GM12878 (cell line): ENCODE results near the gene GNG13. TPM values are rescaled to one million over a fixed set of nuclear protein-coding genes. Genes with fewer than 3 reads are reported as not detected.

Experiments used
- ATAC-seq: fragments of 200-7000 bp; cut with Tn5 transposase; 3 replicates; pipeline ENCODE4 v1.9.1; 2020; ENCODE audit warnings: mild to moderate bottlenecking, moderate library complexity
- BruUV-seq: library from RNA; stranded (reverse); fragments of 400-500 nt; replicated peaks from 2 replicates; lab custom pipeline; 2021; lab: Mats Ljungman, UMichigan
- CTCF ChIA-PET: fragments of 300-600 bp; sonication (Branson Sonifier 250); formaldehyde crosslinking; extraction: SDS; loops from one replicate; lab custom pipeline; 2021; ENCODE audit warnings: inconsistent platforms; lab: Yijun Ruan, JAX
- POLR2A ChIA-PET: fragments of 350-600 bp; formaldehyde crosslinking; extraction: SDS; loops from one replicate; lab custom pipeline; 2021; ENCODE audit warnings: inconsistent platforms; lab: Charles Lee
- RAD21 ChIA-PET: fragments of 300-600 bp; sonication (Branson Sonifier 250); formaldehyde crosslinking; loops from one replicate; lab custom pipeline; 2023; ENCODE audit warnings: antibody characterized with exemption; ENCODE audit not compliant: unreplicated experiment; lab: Charles Lee
- SMC1A ChIA-PET: fragments of 300-600 bp; sonication (Branson Sonifier 250); formaldehyde crosslinking; loops from one replicate; lab custom pipeline; 2023; ENCODE audit not compliant: unreplicated experiment, uncharacterized antibody; lab: Charles Lee
- DNase-seq: peaks from one replicate; pipeline ENCODE4 v3.0.0-alpha.2; 2011; ENCODE audit warnings: low read depth, low spot score
- FAIRE-seq: peaks from 3 replicates; lab custom pipeline; 2011; peaks lifted over from hg19 to GRCh38; lab: Jason Lieb, UNC
- H2AFZ ChIP-seq: 2 replicates; pipeline ENCODE4 v1.6.0; 2011; ENCODE audit warnings: low read depth, low read length, control low read depth; ENCODE audit not compliant: control insufficient read depth
- H3K27ac ChIP-seq: 2 replicates; pipeline ENCODE4 v1.5.1; 2011; ENCODE audit warnings: control low read depth; ENCODE audit not compliant: control insufficient read depth, insufficient read depth
- H3K27me3 ChIP-seq, 2 experiments: replicated peaks in 1 of 2; 2 replicates each; pipeline versions ENCODE4 v1.6.0 to v1.6.1; 2011; ENCODE audit warnings: low read length in 1 of 2; ENCODE audit not compliant: control insufficient read depth in 2 of 2, insufficient read depth in 2 of 2
- H3K36me3 ChIP-seq, 2 experiments: 2 replicates each; pipeline ENCODE4 v1.5.1; 2011; ENCODE audit warnings: low read length in 1 of 2; ENCODE audit not compliant: control insufficient read depth in 2 of 2, insufficient read depth in 2 of 2
- H3K4me1 ChIP-seq: 2 replicates; pipeline ENCODE4 v1.6.1; 2011; ENCODE audit warnings: mild to moderate bottlenecking, low read length, moderate library complexity, mixed read lengths; ENCODE audit not compliant: control insufficient read depth, insufficient read depth
- H3K4me2 ChIP-seq: 2 replicates; pipeline ENCODE4 v1.6.0; 2011; ENCODE audit warnings: control low read depth; ENCODE audit not compliant: control insufficient read depth, insufficient read depth
- H3K4me3 ChIP-seq: fragments of 200-600 bp; sonication (generic); 2 replicates; pipeline ENCODE4 v1.5.1; 2016
- H3K79me2 ChIP-seq: 2 replicates; pipeline ENCODE4 v1.6.0; 2011; ENCODE audit warnings: low read length; ENCODE audit not compliant: control insufficient read depth, insufficient read depth
- H3K9ac ChIP-seq: 2 replicates; pipeline ENCODE4 v1.8.0; 2011; ENCODE audit warnings: low read length, control low read depth, mixed read lengths; ENCODE audit not compliant: control insufficient read depth, insufficient read depth
- H3K9me3 ChIP-seq: replicated peaks from 3 replicates; pipeline ENCODE4 v1.5.1; 2011; ENCODE audit warnings: mild to moderate bottlenecking, low read length; ENCODE audit not compliant: control insufficient read depth, insufficient read depth
- H4K20me1 ChIP-seq: 2 replicates; pipeline ENCODE4 v1.6.0; 2011; ENCODE audit not compliant: control insufficient read depth, insufficient read depth
- CBFB ChIP-seq: IDR thresholded peaks from 2 replicates; pipeline ENCODE4 v1.6.1; 2016; ENCODE audit warnings: antibody characterized with exemption, low read depth
- E2F8 ChIP-seq: fragments of 450-650 bp; IDR thresholded peaks from 2 replicates; pipeline ENCODE4 v1.6.1; 2018; ENCODE audit warnings: mild to moderate bottlenecking, low read depth, moderate library complexity; ENCODE audit not compliant: partially characterized antibody
- ESRRA ChIP-seq: IDR thresholded peaks from 2 replicates; pipeline ENCODE4 v1.6.1; 2012; ENCODE audit warnings: mild to moderate bottlenecking, low read length, improper control_type of control experiment
- IRF3 ChIP-seq: fragments of 450-650 bp; IDR thresholded peaks from 2 replicates; pipeline ENCODE4 v1.6.1; 2014; ENCODE audit warnings: mild to moderate bottlenecking
- KLF5 ChIP-seq: fragments of 450-650 bp; IDR thresholded peaks from 2 replicates; pipeline ENCODE4 v1.6.1; 2014; ENCODE audit warnings: mild to moderate bottlenecking; ENCODE audit not compliant: partially characterized antibody
- MLLT1 ChIP-seq: fragments of 450-650 bp; IDR thresholded peaks from 2 replicates; pipeline ENCODE4 v1.6.1; 2016; ENCODE audit warnings: mild to moderate bottlenecking
- PAX8 ChIP-seq: fragments of 450-650 bp; IDR thresholded peaks from 2 replicates; pipeline ENCODE4 v1.6.1; 2017; ENCODE audit warnings: mild to moderate bottlenecking, moderate library complexity
- SMC3 ChIP-seq: IDR thresholded peaks from 2 replicates; pipeline ENCODE4 v1.6.1; 2011; ENCODE audit warnings: low read length, improper control_type of control experiment, borderline replicate concordance
- SUPT20H ChIP-seq: IDR thresholded peaks from 2 replicates; pipeline ENCODE4 v1.6.1; 2011; ENCODE audit warnings: low read depth, mild to moderate bottlenecking, low read length, moderate library complexity, borderline replicate concordance; ENCODE audit not compliant: control insufficient read depth
- WGBS: methylation state at CpG from one replicate; pipeline ENCODE4 v1.1.6; 2016; ENCODE audit warnings: low lambda C conversion rate; ENCODE audit not compliant: insufficient replicate concordance, insufficient coverage; ENCODE audit errors: missing lambda C conversion rate; 5-methylcytosine and 5-hydroxymethylcytosine counted together
- in situ Hi-C: fragments of 300-500 bp; cut with MboI; formaldehyde crosslinking; loops from 9 replicates; pipeline ENCODE4 v1.14.3; 2018; ENCODE audit warnings: mixed read lengths
- intact Hi-C: fragments of 100-400 bp; cut with micrococcal nuclease; formaldehyde crosslinking; loops from one replicate; pipeline ENCODE4 v1.14.2; 2022; ENCODE audit not compliant: unreplicated experiment
- polyA plus RNA-seq, 11 experiments: library from polyadenylated mRNA; depleted of rRNA in 4 of 11; unstranded in 6 of 11; stranded (reverse) in 5 of 11; fragments of >200 nt; fragmentation: Nextera tagmentation in 4 of 11; fragmentation: Illumina TruSeq in 1 of 11; extraction: Ambion mirVana in 4 of 11; extraction: Trizol in 1 of 11; gene quantifications; 1 replicate in 1 of 11; 2 replicates in 10 of 11; pipeline versions ENCODE4 v1.2.1 to v1.2.3, GENCODE V29; 2011 to 2016; ENCODE audit warnings: inconsistent platforms in 2 of 11, missing spikeins in 2 of 11, low read depth in 1 of 11
- total RNA-seq, 4 experiments: library from RNA; depleted of rRNA in 3 of 4; stranded (reverse); fragments of >200 nt in 3 of 4; fragmentation: Illumina TruSeq in 1 of 4; extraction: Trizol in 1 of 4; gene quantifications; 2 replicates each; pipeline versions ENCODE4 v1.2.1 to v1.2.3, GENCODE V29; 2013 to 2021

The GNG13 gene
- total and polyA plus RNA-seq, 10 of the 15 experiments (the other 5 are each of a cell fraction or from before 2014, with no cell fraction given), result not detected

- WGBS, result 5% methylated on average over 23 of the region's 23 CpGs
- FAIRE-seq (no peak), DNase-seq (no peak), ATAC-seq (no peak)
- no peak overlapping the region for H2AFZ ChIP-seq
- H4K20me1 ChIP-seq, result no peaks in the 10 kb centered on the region
- intact Hi-C loops (no loop called here), in situ Hi-C loops (no loop called here)
- no peak overlapping the region for H3K4me2 ChIP-seq
- no peaks in the 10 kb centered on the region; the same call in 2 of the 3 replicates for H3K9me3 ChIP-seq
- TF ChIP-seq E2F8, result no peak
- ChIA-PET POLR2A (no interaction called here), CTCF (no interaction called here), SMC1A (interaction anchor here (0.6 kb wide), 1 partner anchor 81 kb away, joined by 3 read pairs; no protein-coding TSS in a partner anchor), RAD21 (no interaction called here)
- no peak overlapping the region for H3K4me3 ChIP-seq
- H3K27me3 ChIP-seq, result no peaks in the 10 kb centered on the region; a peak in 1 of 4 replicates
- no peaks in the 10 kb centered on the region for H3K36me3 ChIP-seq
- H3K79me2 ChIP-seq, result no peaks in the 10 kb centered on the region
- H3K27ac ChIP-seq, result no peak overlapping the region
- H3K4me1 ChIP-seq, result no peaks in the 10 kb centered on the region
- no peak overlapping the region for H3K9ac ChIP-seq
- no TSS peak for BruUV-seq
Measured at GRCh38 chr16:819336-820043, 19.0 kb upstream of the GNG13 start.

GRCh38 chr16:818592-818991 lies 18.1 kb upstream of the GNG13 start:
- Histone ChIP-seq H3K4me1 (no peaks in the 10 kb centered on the region), H4K20me1 (no peaks in the 10 kb centered on the region), H3K27ac (no peak overlapping the region), H3K27me3 (no peaks in the 10 kb centered on the region; a peak in 1 of 4 replicates), H3K36me3 (no peaks in the 10 kb centered on the region), H2AFZ (no peak overlapping the region), H3K4me2 (no peak overlapping the region), H3K9me3 (no peaks in the 10 kb centered on the region; the same call in 2 of the 3 replicates), H3K4me3 (no peak overlapping the region), H3K9ac (no peak overlapping the region), H3K79me2 (no peaks in the 10 kb centered on the region)
- SMC1A ChIA-PET, result no interaction called here
- 31% methylated on average over 2 of the region's 2 CpGs for WGBS
- no TSS peak for BruUV-seq
- RAD21 ChIA-PET, result no interaction called here
- in situ Hi-C loops, result no loop called here
- POLR2A ChIA-PET, result no interaction called here
- no peak for DNase-seq
- CTCF ChIA-PET, result no interaction called here
- FAIRE-seq, result peak; percentile 85
- no peak for ATAC-seq
- intact Hi-C loops, result no loop called here
- TF ChIP-seq IRF3, result no peak
- TF ChIP-seq PAX8, result no peak
- TF ChIP-seq MLLT1, result no peak
- no peak for TF ChIP-seq KLF5
- TF ChIP-seq CBFB, result no peak
- no peak for TF ChIP-seq SUPT20H
- no peak for TF ChIP-seq ESRRA
- no peak for TF ChIP-seq SMC3
